IMR-90 (cell line): Measurements from ENCODE around the gene SOBP. TPM values are rescaled to one million over a fixed set of nuclear protein-coding genes. Genes with fewer than 3 reads are reported as not detected.

Experiments
- ATAC-seq: fragments of 200-7000 bp; cut with Tn5 transposase; 2 replicates; pipeline ENCODE4 v1.9.1; 2020; ENCODE audit warnings: low read depth, mild to moderate bottlenecking, moderate library complexity
- BruUV-seq: library from RNA; stranded (reverse); fragments of 400-500 nt; replicated peaks from 2 replicates; lab custom pipeline; 2021; lab: Mats Ljungman, UMichigan
- CTCF ChIA-PET: fragments of 300-600 bp; formaldehyde crosslinking; extraction: SDS; loops from one replicate; lab custom pipeline; 2021; ENCODE audit warnings: antibody characterized with exemption; lab: Yijun Ruan, JAX
- POLR2A ChIA-PET: fragments of 300-600 bp; sonication (Branson Sonifier 250); formaldehyde crosslinking; loops from one replicate; lab custom pipeline; 2022; ENCODE audit warnings: antibody characterized with exemption; ENCODE audit not compliant: unreplicated experiment; lab: Charles Lee
- DNase-seq: peaks from one replicate; pipeline ENCODE4 v3.0.0; 2013
- H2AFZ ChIP-seq: replicated peaks from 2 replicates; pipeline ENCODE3; 2013; ENCODE audit warnings: low read length, mild to moderate bottlenecking; ENCODE audit not compliant: poor library complexity
- H2AK5ac ChIP-seq: 2 replicates; pipeline ENCODE4 v1.6.1; 2013; ENCODE audit warnings: low read depth, low read length, inconsistent platforms
- H2AK9ac ChIP-seq: replicated peaks from 2 replicates; pipeline ENCODE3; 2013; ENCODE audit warnings: mild to moderate bottlenecking, low read depth, low read length, moderate library complexity; ENCODE audit not compliant: poor library complexity
- H2BK120ac ChIP-seq: 2 replicates; pipeline ENCODE4 v1.6.1; 2013; ENCODE audit warnings: low read depth, low read length, inconsistent platforms
- H2BK15ac ChIP-seq: 3 replicates; pipeline ENCODE4 v1.6.1; 2013; ENCODE audit warnings: low read depth, low read length, inconsistent platforms
- H2BK20ac ChIP-seq: 2 replicates; pipeline ENCODE4 v1.6.1; 2013; ENCODE audit warnings: low read depth, mild to moderate bottlenecking, inconsistent platforms, low read length, moderate library complexity
- H2BK5ac ChIP-seq: 2 replicates; pipeline ENCODE4 v1.6.1; 2013; ENCODE audit warnings: mild to moderate bottlenecking, low read depth, low read length, inconsistent platforms; ENCODE audit not compliant: poor library complexity, severe bottlenecking
- H3K14ac ChIP-seq: replicated peaks from 2 replicates; pipeline ENCODE4 v1.6.1; 2013; ENCODE audit warnings: low read depth, low read length, inconsistent platforms
- H3K18ac ChIP-seq: 2 replicates; pipeline ENCODE4 v1.6.1; 2013; ENCODE audit warnings: low read depth, low read length, control low read depth
- H3K23ac ChIP-seq: 2 replicates; pipeline ENCODE4 v1.6.1; 2013; ENCODE audit warnings: low read depth, low read length, inconsistent platforms
- H3K27ac ChIP-seq: 2 replicates; pipeline ENCODE4 v1.5.1; 2013; ENCODE audit warnings: mild to moderate bottlenecking, control low read depth, low read length; ENCODE audit not compliant: insufficient read depth
- H3K27me3 ChIP-seq: 2 replicates; pipeline ENCODE4 v1.6.1; 2013; ENCODE audit warnings: low read length; ENCODE audit not compliant: control insufficient read depth, insufficient read depth
- H3K36me3 ChIP-seq: 2 replicates; pipeline ENCODE4 v1.6.1; 2013; ENCODE audit warnings: low read length, mixed read lengths; ENCODE audit not compliant: control insufficient read depth, insufficient read depth
- H3K4ac ChIP-seq: 2 replicates; pipeline ENCODE4 v1.6.1; 2013; ENCODE audit warnings: low read depth, low read length, inconsistent platforms
- H3K4me1 ChIP-seq: 2 replicates; pipeline ENCODE4 v1.6.1; 2013; ENCODE audit warnings: low read length, mixed read lengths; ENCODE audit not compliant: control insufficient read depth, insufficient read depth
- H3K4me2 ChIP-seq: 2 replicates; pipeline ENCODE4 v1.6.1; 2013; ENCODE audit warnings: low read depth, mild to moderate bottlenecking, control low read depth, low read length, moderate library complexity
- H3K4me3 ChIP-seq: 2 replicates; pipeline ENCODE4 v1.5.1; 2013; ENCODE audit warnings: low read depth, mild to moderate bottlenecking, control low read depth, low read length, moderate library complexity; ENCODE audit not compliant: insufficient read depth
- H3K56ac ChIP-seq: 2 replicates; pipeline ENCODE4 v1.6.1; 2013; ENCODE audit warnings: low read length, inconsistent platforms; ENCODE audit not compliant: insufficient read depth; ENCODE audit errors: extremely low read depth
- H3K79me1 ChIP-seq, 2 experiments: 2 replicates each; pipeline ENCODE4 v1.6.1; 2013; ENCODE audit warnings: low read length in 2 of 2, inconsistent platforms in 1 of 2, low read depth in 1 of 2
- H3K9ac ChIP-seq: 2 replicates; pipeline ENCODE4 v1.6.1; 2013; ENCODE audit warnings: low read depth, low read length, control low read depth
- H3K9me1 ChIP-seq: 2 replicates; pipeline ENCODE4 v1.6.1; 2013; ENCODE audit warnings: low read length, inconsistent platforms; ENCODE audit not compliant: insufficient read depth
- H3K9me3 ChIP-seq: 2 replicates; pipeline ENCODE4 v1.6.1; 2013; ENCODE audit warnings: low read length; ENCODE audit not compliant: control insufficient read depth, insufficient read depth
- H4K20me1 ChIP-seq: 2 replicates; pipeline ENCODE4 v1.6.1; 2013; ENCODE audit warnings: low read length, inconsistent platforms; ENCODE audit not compliant: insufficient read depth
- H4K5ac ChIP-seq: 2 replicates; pipeline ENCODE4 v1.6.1; 2013; ENCODE audit warnings: mild to moderate bottlenecking, low read depth, low read length, control low read depth
- H4K8ac ChIP-seq, 2 experiments: 2 replicates each; pipeline ENCODE4 v1.6.1; 2013; ENCODE audit warnings: low read depth in 2 of 2, low read length in 2 of 2, control low read depth in 1 of 2, inconsistent platforms in 1 of 2
- H4K91ac ChIP-seq: 2 replicates; pipeline ENCODE4 v1.6.1; 2013; ENCODE audit warnings: low read depth, low read length, inconsistent platforms; ENCODE audit not compliant: insufficient read depth
- CHD1 ChIP-seq: IDR thresholded peaks from 2 replicates; pipeline ENCODE4 v1.6.1; 2012; ENCODE audit warnings: low read depth, low read length, improper control_type of control experiment
- CTCF ChIP-seq: conservative IDR thresholded peaks from 2 replicates; pipeline ENCODE4 v1.5.1; 2012; ENCODE audit warnings: mild to moderate bottlenecking, low read depth, low read length, improper control_type of control experiment
- FOS ChIP-seq: fragments of 150-350 bp; IDR thresholded peaks from 2 replicates; pipeline ENCODE4 v1.6.1; 2016; ENCODE audit warnings: low read depth, low read length
- MAZ ChIP-seq: IDR thresholded peaks from 2 replicates; pipeline ENCODE4 v1.6.1; 2012; ENCODE audit warnings: low read depth, mild to moderate bottlenecking, low read length, improper control_type of control experiment, moderate library complexity, borderline replicate concordance
- POLR2A ChIP-seq: IDR thresholded peaks from 2 replicates; pipeline ENCODE4 v1.6.1; 2012; ENCODE audit warnings: mild to moderate bottlenecking, low read depth, low read length
- RAD21 ChIP-seq: IDR thresholded peaks from 2 replicates; pipeline ENCODE4 v1.6.1; 2012; ENCODE audit warnings: low read length, improper control_type of control experiment
- RCOR1 ChIP-seq: IDR thresholded peaks from 2 replicates; pipeline ENCODE4 v1.6.1; 2012; ENCODE audit warnings: mild to moderate bottlenecking, low read length, improper control_type of control experiment; ENCODE audit not compliant: insufficient replicate concordance
- RFX5 ChIP-seq: IDR thresholded peaks from 2 replicates; pipeline ENCODE4 v1.8.0; 2012; ENCODE audit warnings: low read depth, mild to moderate bottlenecking, low read length, moderate library complexity
- SMC3 ChIP-seq: fragments of 150-350 bp; IDR thresholded peaks from 2 replicates; pipeline ENCODE4 v1.6.1; 2016; ENCODE audit warnings: low read depth, mild to moderate bottlenecking, antibody characterized with exemption, low read length, moderate library complexity
- USF2 ChIP-seq: fragments of 150-350 bp; IDR thresholded peaks from 2 replicates; pipeline ENCODE4 v1.6.1; 2017; ENCODE audit warnings: mild to moderate bottlenecking, antibody characterized with exemption, low read length, low read depth
- WGBS, 2 experiments: methylation state at CpG; one replicate each; pipeline versions ENCODE4 v1.1.5 to v1.1.7; 2013; ENCODE audit warnings: missing lambda C conversion rate in 2 of 2; ENCODE audit not compliant: insufficient read length in 1 of 2; ENCODE audit errors: extremely low coverage in 2 of 2; 5-methylcytosine and 5-hydroxymethylcytosine counted together
- dilution Hi-C: fragments of 300-500 bp; cut with HindIII; formaldehyde crosslinking; loops from one replicate; pipeline ENCODE4 v1.14.3; 2018; ENCODE audit warnings: low sequenced_read_pairs; ENCODE audit not compliant: unreplicated experiment
- in situ Hi-C: fragments of 300-500 bp; cut with MboI; formaldehyde crosslinking; loops from 3 replicates; pipeline ENCODE4 v1.14.3; 2019; ENCODE audit warnings: low sequenced_read_pairs, inconsistent platforms, mixed read lengths
- intact Hi-C: fragments of 100-400 bp; cut with micrococcal nuclease; formaldehyde crosslinking; loops from 2 replicates; pipeline ENCODE4 v1.10.0; 2022
- polyA plus RNA-seq, 3 experiments: library from polyadenylated mRNA; depleted of rRNA; stranded (reverse); fragments of >200 nt; gene quantifications; 2 replicates each; pipeline ENCODE4 v1.2.3, GENCODE V29; 2012; ENCODE audit warnings: low replicate concordance in 1 of 3
- total RNA-seq: library from RNA; depleted of rRNA; stranded (reverse); fragments of >200 nt; gene quantifications from 2 replicates; pipeline ENCODE4 v1.2.3, GENCODE V29; 2012

The SOBP gene
- total and polyA plus RNA-seq, 2 of the 4 experiments (the other 2 are of a cell fraction) = 0.60 to 0.72 TPM

DNA sequence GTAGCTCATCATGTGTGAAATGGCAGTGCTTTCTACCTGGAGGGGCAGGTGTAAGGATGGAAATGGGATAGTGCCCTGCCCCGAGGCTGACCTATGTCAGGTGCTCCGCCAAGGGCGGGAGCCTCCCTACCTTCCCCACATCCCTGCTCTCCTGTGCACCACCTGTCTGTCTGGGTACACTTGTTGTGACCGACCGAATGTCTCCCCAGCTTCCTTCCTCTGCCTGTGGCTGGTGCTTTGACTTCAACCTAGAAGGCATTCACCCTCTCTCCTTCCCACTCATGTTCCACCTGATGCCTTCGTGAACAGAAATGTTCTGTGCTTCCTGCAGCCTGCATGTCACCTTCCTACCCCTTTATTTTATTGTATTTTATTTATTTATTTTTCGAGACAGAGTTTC, 219.4 kb downstream of the SOBP start:
- H4K91ac ChIP-seq = no peak overlapping the region
- no peaks in the 10 kb centered on the region for H3K79me1 ChIP-seq
- H3K4me2 ChIP-seq = no peak overlapping the region
- no peak overlapping the region for H3K4ac ChIP-seq
- dilution Hi-C loops (no loop called here), in situ Hi-C loops (loop anchor here (5.0 kb wide), 1 partner anchor 37 kb away; no protein-coding TSS in a partner anchor), intact Hi-C loops (loop anchor here (10.0 kb wide), 1 partner anchor 575 kb away; no protein-coding TSS in a partner anchor)
- no peaks in the 10 kb centered on the region for H3K9me3 ChIP-seq
- H2AK5ac ChIP-seq = no peak overlapping the region
- no peak overlapping the region for H2BK120ac ChIP-seq
- DNase-seq (no peak), ATAC-seq (no peak)
- no peak overlapping the region for H2BK15ac ChIP-seq
- no peaks in the 10 kb centered on the region for H3K36me3 ChIP-seq
- no peak overlapping the region for H2BK5ac ChIP-seq
- ChIA-PET CTCF (interaction anchor here (0.6 kb wide), 1 partner anchor 203 kb away, joined by 3 read pairs; no protein-coding TSS in a partner anchor), POLR2A (no interaction called here)
- no peaks in the 10 kb centered on the region for H3K9me1 ChIP-seq
- H4K8ac ChIP-seq = no peak overlapping the region
- no peak overlapping the region for H2BK20ac ChIP-seq
- no peak overlapping the region for H3K23ac ChIP-seq
- H4K20me1 ChIP-seq = no peaks in the 10 kb centered on the region
- no peak overlapping the region for H3K14ac ChIP-seq
- H4K5ac ChIP-seq = no peak overlapping the region
- H3K27me3 ChIP-seq = peaks cover 4% of the 10 kb centered on the region; the same call in 1 of the 2 replicates
- peaks cover 7% of the 10 kb centered on the region; the same call in 1 of the 2 replicates for H3K4me1 ChIP-seq
- WGBS, 2 experiments = 90% methylated on average over 2 of the region's 7 CpGs; no CpG with 5 or more reads in 1 of the 2 experiments
- no peak overlapping the region for H3K4me3 ChIP-seq
- H2AFZ ChIP-seq = no peak overlapping the region
- no peak overlapping the region for H3K27ac ChIP-seq
- BruUV-seq = no TSS peak
- no peak overlapping the region for H3K9ac ChIP-seq
- H3K56ac ChIP-seq = no peak overlapping the region
- TF ChIP-seq RCOR1 (no peak), USF2 (no peak), FOS (no peak), MAZ (no peak), SMC3 (no peak), RAD21 (no peak), POLR2A (no peak), RFX5 (no peak), CHD1 (no peak), CTCF (no peak)
- no peak overlapping the region for H2AK9ac ChIP-seq
- no peak overlapping the region for H3K18ac ChIP-seq
